ENCODE measurements around the gene ARL11.

DNA sequence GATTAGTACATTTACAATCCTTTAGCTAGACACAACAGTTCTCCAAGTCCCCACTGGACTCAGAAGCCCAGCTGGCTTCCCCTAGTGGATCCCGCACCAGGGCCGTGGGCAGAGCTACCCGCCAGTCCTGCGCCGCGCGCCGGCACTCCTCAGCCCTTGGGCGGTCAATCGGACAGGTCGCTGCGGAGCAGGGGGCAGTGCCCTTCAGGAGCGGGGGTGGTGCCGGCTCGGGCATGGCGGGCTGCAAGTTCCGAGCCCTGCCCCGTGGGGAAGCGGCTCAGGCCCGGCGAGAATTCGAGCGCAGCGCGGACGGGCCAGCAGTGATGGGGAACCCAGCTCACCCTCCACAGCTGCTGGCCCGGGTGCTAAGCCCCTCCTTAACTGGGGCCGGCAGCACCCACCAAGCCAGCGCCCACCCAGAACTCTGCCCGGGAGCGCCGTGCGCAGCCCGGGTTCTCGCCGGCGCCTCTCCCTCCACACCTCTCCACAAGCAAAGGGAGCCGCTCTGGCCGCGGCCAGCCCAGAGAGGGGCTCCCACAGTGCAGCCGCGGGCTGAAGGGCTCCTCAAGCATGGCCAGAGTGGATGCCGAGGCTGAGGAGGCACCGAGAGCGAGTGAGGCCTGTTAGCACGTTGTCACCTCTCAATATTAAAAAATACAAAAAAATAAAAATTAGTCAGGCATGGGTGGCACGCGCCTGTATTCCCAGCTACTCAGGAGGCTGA, 50.0 kb downstream of the ARL11 start:
- TF ChIP-seq, protein P1, sequence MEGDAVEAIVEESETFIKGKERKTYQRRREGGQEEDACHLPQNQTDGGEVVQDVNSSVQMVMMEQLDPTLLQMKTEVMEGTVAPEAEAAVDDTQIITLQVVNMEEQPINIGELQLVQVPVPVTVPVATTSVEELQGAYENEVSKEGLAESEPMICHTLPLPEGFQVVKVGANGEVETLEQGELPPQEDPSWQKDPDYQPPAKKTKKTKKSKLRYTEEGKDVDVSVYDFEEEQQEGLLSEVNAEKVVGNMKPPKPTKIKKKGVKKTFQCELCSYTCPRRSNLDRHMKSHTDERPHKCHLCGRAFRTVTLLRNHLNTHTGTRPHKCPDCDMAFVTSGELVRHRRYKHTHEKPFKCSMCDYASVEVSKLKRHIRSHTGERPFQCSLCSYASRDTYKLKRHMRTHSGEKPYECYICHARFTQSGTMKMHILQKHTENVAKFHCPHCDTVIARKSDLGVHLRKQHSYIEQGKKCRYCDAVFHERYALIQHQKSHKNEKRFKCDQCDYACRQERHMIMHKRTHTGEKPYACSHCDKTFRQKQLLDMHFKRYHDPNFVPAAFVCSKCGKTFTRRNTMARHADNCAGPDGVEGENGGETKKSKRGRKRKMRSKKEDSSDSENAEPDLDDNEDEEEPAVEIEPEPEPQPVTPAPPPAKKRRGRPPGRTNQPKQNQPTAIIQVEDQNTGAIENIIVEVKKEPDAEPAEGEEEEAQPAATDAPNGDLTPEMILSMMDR (IDR thresholded peaks at IDR 0.05; ENCODE audit: poor library complexity, severe bottlenecking) = no peak
- no peak for TF ChIP-seq POLR2AphosphoS5 (IDR thresholded peaks at IDR 0.05)
- no peak for TF ChIP-seq EZH2 (IDR thresholded peaks at IDR 0.05; ENCODE audit: borderline replicate concordance, insufficient read depth, low read length, poor library complexity, severe bottlenecking)
- no peak for TF ChIP-seq SMC3 (conservative IDR thresholded peaks at IDR 0.05; ENCODE audit: poor library complexity)
- TF ChIP-seq, protein P2, sequence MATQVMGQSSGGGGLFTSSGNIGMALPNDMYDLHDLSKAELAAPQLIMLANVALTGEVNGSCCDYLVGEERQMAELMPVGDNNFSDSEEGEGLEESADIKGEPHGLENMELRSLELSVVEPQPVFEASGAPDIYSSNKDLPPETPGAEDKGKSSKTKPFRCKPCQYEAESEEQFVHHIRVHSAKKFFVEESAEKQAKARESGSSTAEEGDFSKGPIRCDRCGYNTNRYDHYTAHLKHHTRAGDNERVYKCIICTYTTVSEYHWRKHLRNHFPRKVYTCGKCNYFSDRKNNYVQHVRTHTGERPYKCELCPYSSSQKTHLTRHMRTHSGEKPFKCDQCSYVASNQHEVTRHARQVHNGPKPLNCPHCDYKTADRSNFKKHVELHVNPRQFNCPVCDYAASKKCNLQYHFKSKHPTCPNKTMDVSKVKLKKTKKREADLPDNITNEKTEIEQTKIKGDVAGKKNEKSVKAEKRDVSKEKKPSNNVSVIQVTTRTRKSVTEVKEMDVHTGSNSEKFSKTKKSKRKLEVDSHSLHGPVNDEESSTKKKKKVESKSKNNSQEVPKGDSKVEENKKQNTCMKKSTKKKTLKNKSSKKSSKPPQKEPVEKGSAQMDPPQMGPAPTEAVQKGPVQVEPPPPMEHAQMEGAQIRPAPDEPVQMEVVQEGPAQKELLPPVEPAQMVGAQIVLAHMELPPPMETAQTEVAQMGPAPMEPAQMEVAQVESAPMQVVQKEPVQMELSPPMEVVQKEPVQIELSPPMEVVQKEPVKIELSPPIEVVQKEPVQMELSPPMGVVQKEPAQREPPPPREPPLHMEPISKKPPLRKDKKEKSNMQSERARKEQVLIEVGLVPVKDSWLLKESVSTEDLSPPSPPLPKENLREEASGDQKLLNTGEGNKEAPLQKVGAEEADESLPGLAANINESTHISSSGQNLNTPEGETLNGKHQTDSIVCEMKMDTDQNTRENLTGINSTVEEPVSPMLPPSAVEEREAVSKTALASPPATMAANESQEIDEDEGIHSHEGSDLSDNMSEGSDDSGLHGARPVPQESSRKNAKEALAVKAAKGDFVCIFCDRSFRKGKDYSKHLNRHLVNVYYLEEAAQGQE (IDR thresholded peaks at IDR 0.05; ENCODE audit: borderline replicate concordance) = no peak
- no peak for TF ChIP-seq EP300 (conservative IDR thresholded peaks at IDR 0.05; ENCODE audit: poor library complexity, severe bottlenecking)
- no peak for TF ChIP-seq RAD21 (conservative IDR thresholded peaks at IDR 0.05)
- no peak for TF ChIP-seq MXI1 (conservative IDR thresholded peaks at IDR 0.05; ENCODE audit: poor library complexity, severe bottlenecking)
- no peak for TF ChIP-seq TAF1 (IDR thresholded peaks at IDR 0.05; ENCODE audit: low read depth)

All from neural cell (in vitro differentiated cells).